Endothelial cell of umbilical vein (primary cell): Measurements from ENCODE around the gene SLC22A25. TPM values are rescaled to one million over a fixed set of nuclear protein-coding genes. Genes with fewer than 3 reads are reported as not detected.

Experiments used
- BruUV-seq: library from RNA; stranded (reverse); fragments of 400-500 nt; replicated peaks from 2 replicates; lab custom pipeline; 2021; lab: Mats Ljungman, UMichigan
- CTCF ChIA-PET: fragments of 300-600, 350-600 bp; sonication (Branson Sonifier 250); formaldehyde crosslinking; loops from one replicate; lab custom pipeline; 2021; ENCODE audit warnings: antibody characterized with exemption, inconsistent platforms; lab: Charles Lee
- POLR2A ChIA-PET: fragments of 300-600, 350-600 bp; sonication (Branson Sonifier 250); formaldehyde crosslinking; loops from one replicate; lab custom pipeline; 2021; ENCODE audit warnings: antibody characterized with exemption, inconsistent platforms; lab: Charles Lee
- DNase-seq: peaks from one replicate; pipeline ENCODE4 v3.0.0-alpha.2; 2011; ENCODE audit warnings: low read depth, low spot score
- FAIRE-seq: peaks from 2 replicates; lab custom pipeline; 2011; peaks lifted over from hg19 to GRCh38; lab: Jason Lieb, UNC
- H2AFZ ChIP-seq: 2 replicates; pipeline ENCODE4 v1.6.0; 2012; ENCODE audit warnings: low read depth, low read length, control low read depth, inconsistent platforms
- H3K27ac ChIP-seq: 2 replicates; pipeline ENCODE4 v1.5.1; 2011; ENCODE audit warnings: low read depth, mild to moderate bottlenecking, control low read depth, low read length, moderate library complexity; ENCODE audit not compliant: insufficient read depth
- H3K27me3 ChIP-seq, 2 experiments: 2 replicates each; pipeline versions ENCODE4 v1.6.0 to v1.6.1; 2011; ENCODE audit warnings: low read length in 2 of 2, mixed read lengths in 1 of 2; ENCODE audit not compliant: control insufficient read depth in 2 of 2, insufficient read depth in 2 of 2
- H3K36me3 ChIP-seq, 2 experiments: 2 replicates in 1 of 2; 3 replicates in 1 of 2; pipeline ENCODE4 v1.5.1; 2011; ENCODE audit warnings: low read length in 2 of 2, mild to moderate bottlenecking in 1 of 2, moderate library complexity in 1 of 2; ENCODE audit not compliant: control insufficient read depth in 2 of 2, insufficient read depth in 2 of 2; ENCODE audit errors: extremely low read depth in 1 of 2
- H3K4me1 ChIP-seq: 3 replicates; pipeline ENCODE4 v1.5.1; 2011; ENCODE audit warnings: mild to moderate bottlenecking, low read length; ENCODE audit not compliant: control insufficient read depth, insufficient read depth; ENCODE audit errors: extremely low read depth
- H3K4me2 ChIP-seq: 2 replicates; pipeline ENCODE4 v1.6.1; 2011; ENCODE audit warnings: low read length, control low read depth, mixed read lengths; ENCODE audit not compliant: insufficient read depth
- H3K4me3 ChIP-seq, 3 experiments: fragments of 200-600 bp in 1 of 3; sonication (generic), shearing (Covaris generic) in 1 of 3; replicated peaks in 1 of 3; 2 replicates each; pipeline ENCODE4 v1.5.1; 2011 to 2016; ENCODE audit warnings: control low read depth in 3 of 3, low read length in 3 of 3, mild to moderate bottlenecking in 2 of 3, inconsistent platforms in 1 of 3, low read depth in 1 of 3, moderate library complexity in 1 of 3; ENCODE audit not compliant: insufficient read depth in 1 of 3
- H3K79me2 ChIP-seq: 2 replicates; pipeline ENCODE4 v1.6.0; 2012; ENCODE audit warnings: low read length, inconsistent platforms; ENCODE audit not compliant: control insufficient read depth, insufficient read depth
- H3K9ac ChIP-seq: replicated peaks from 2 replicates; pipeline ENCODE3; 2011; ENCODE audit warnings: low read length, control low read depth; ENCODE audit not compliant: insufficient read depth; ENCODE audit errors: extremely low read depth
- H3K9me1 ChIP-seq: replicated peaks from 3 replicates; pipeline ENCODE4 v1.6.0; 2011; ENCODE audit warnings: mild to moderate bottlenecking, low read length; ENCODE audit not compliant: control insufficient read depth, insufficient read depth; ENCODE audit errors: extremely low read depth
- H3K9me3 ChIP-seq: replicated peaks from 2 replicates; pipeline ENCODE4 v1.5.1; 2012; ENCODE audit warnings: low read length, inconsistent platforms; ENCODE audit not compliant: control insufficient read depth, insufficient read depth
- H4K20me1 ChIP-seq: replicated peaks from 2 replicates; pipeline ENCODE3; 2011; ENCODE audit warnings: mild to moderate bottlenecking, low read length; ENCODE audit not compliant: control insufficient read depth, insufficient read depth; ENCODE audit errors: extremely low read depth
- FOS ChIP-seq: IDR thresholded peaks from 2 replicates; pipeline ENCODE4 v1.6.1; 2011; ENCODE audit warnings: mild to moderate bottlenecking, low read length, moderate library complexity, borderline replicate concordance; ENCODE audit not compliant: insufficient read depth
- GATA2 ChIP-seq: IDR thresholded peaks from 2 replicates; pipeline ENCODE4 v1.7.0; 2011; ENCODE audit warnings: low read depth, mild to moderate bottlenecking, moderate library complexity, mixed read lengths, low read length; ENCODE audit not compliant: insufficient read length, insufficient read depth
- JUN ChIP-seq: IDR thresholded peaks from 2 replicates; pipeline ENCODE4 v1.6.1; 2011; ENCODE audit warnings: borderline replicate concordance, low read depth; ENCODE audit not compliant: insufficient read length, insufficient read depth
- MYC ChIP-seq: IDR thresholded peaks from one replicate; pipeline ENCODE4 v1.6.1; 2011; ENCODE audit warnings: mild to moderate bottlenecking, low read depth, low read length
- POLR2AphosphoS5 ChIP-seq: IDR thresholded peaks from 2 replicates; pipeline ENCODE4 v1.6.1; 2012; ENCODE audit warnings: low read depth, mild to moderate bottlenecking, control low read depth, low read length, moderate library complexity; ENCODE audit not compliant: insufficient read depth
- dilution Hi-C: fragments of 300-500 bp; cut with MboI; formaldehyde crosslinking; loops from one replicate; pipeline ENCODE4 v1.15.0; 2019; ENCODE audit warnings: low sequenced_read_pairs; ENCODE audit not compliant: extremely low pct_ligation_motif_present
- intact Hi-C: fragments of 100-400 bp; cut with micrococcal nuclease; formaldehyde crosslinking; loops from one replicate; pipeline ENCODE4 v1.10.0; 2022
- polyA plus RNA-seq, 4 experiments: library from polyadenylated mRNA; depleted of rRNA in 3 of 4; stranded (reverse) in 3 of 4; unstranded in 1 of 4; fragments of >200 nt; gene quantifications; 2 replicates each; pipeline versions ENCODE4 v1.2.1 to v1.2.3, GENCODE V29; 2011 to 2012; ENCODE audit warnings: missing spikeins in 1 of 4
- total RNA-seq: library from RNA; stranded (reverse); gene quantifications from 2 replicates; pipeline ENCODE4 v1.2.3, GENCODE V29; 2021
- TF ChIP-seq, protein P1 (sequence below), 2 donors: IDR thresholded peaks; 1 replicate in 1 of 2; 2 replicates in 1 of 2; pipeline ENCODE4 v1.5.1; 2011; ENCODE audit warnings: low read length in 2 of 2, mild to moderate bottlenecking in 2 of 2, moderate library complexity in 2 of 2, control low read depth in 1 of 2, inconsistent platforms in 1 of 2, low read depth in 1 of 2; ENCODE audit not compliant: insufficient read depth in 1 of 2; ENCODE audit errors: extremely low read depth in 1 of 2
- TF ChIP-seq, protein P2 (sequence below): IDR thresholded peaks from 2 replicates; pipeline ENCODE4 v1.6.1; 2011; ENCODE audit not compliant: insufficient read depth, insufficient read length

Gene SLC22A25
- total and polyA plus RNA-seq, 2 donors (not counting 3 experiments of a cell fraction or from before 2014, with no cell fraction given): not detected

DNA sequence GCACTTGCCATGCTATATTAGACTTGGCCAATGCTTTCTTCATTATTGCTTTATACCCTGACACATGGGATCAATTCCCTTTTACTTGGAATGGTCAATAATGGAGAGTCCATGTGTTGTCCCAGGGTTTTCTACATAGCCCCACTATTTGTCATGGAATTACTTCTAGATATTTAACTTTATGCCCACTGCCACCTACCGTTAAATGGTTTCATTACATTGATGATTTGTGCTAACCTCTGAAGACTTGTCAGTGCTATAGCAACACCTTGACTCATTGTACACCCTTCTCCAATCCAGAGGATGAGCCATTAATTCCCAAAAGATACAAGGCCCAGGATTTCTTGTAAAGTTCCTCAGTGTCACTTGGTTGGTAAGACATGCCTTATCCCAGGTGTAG, 31.4 kb upstream of the SLC22A25 start:
- Histone ChIP-seq H3K4me3 (no peak overlapping the region), H3K79me2 (no peaks in the 10 kb centered on the region), H3K4me1 (no peaks in the 10 kb centered on the region), H3K27me3 (peaks cover 5 to 9% of the 10 kb centered on the region in 2 experiments), H3K4me2 (no peak overlapping the region), H3K27ac (no peak overlapping the region), H3K9ac (no peak overlapping the region), H4K20me1 (no peaks in the 10 kb centered on the region), H3K36me3 (no peaks in the 10 kb centered on the region), H3K9me3 (no peaks in the 10 kb centered on the region), H3K9me1 (no peaks in the 10 kb centered on the region), H2AFZ (no peak overlapping the region)
- CTCF ChIA-PET: interaction anchor here (2.2 kb wide), 2 partner anchors 146 to 239 kb away, joined by 8 to 10 read pairs; no protein-coding TSS in a partner anchor
- FAIRE-seq (no peak), DNase-seq (peak; percentile 4)
- dilution Hi-C loops (no loop called here), intact Hi-C loops (loop anchor here (2.0 kb wide), 1 partner anchor 240 kb away; no protein-coding TSS in a partner anchor)
- BruUV-seq: no TSS peak
- TF ChIP-seq JUN (no peak), GATA2 (no peak), FOS (no peak), MYC (no peak), POLR2AphosphoS5 (no peak)
- TF ChIP-seq, protein P1, sequence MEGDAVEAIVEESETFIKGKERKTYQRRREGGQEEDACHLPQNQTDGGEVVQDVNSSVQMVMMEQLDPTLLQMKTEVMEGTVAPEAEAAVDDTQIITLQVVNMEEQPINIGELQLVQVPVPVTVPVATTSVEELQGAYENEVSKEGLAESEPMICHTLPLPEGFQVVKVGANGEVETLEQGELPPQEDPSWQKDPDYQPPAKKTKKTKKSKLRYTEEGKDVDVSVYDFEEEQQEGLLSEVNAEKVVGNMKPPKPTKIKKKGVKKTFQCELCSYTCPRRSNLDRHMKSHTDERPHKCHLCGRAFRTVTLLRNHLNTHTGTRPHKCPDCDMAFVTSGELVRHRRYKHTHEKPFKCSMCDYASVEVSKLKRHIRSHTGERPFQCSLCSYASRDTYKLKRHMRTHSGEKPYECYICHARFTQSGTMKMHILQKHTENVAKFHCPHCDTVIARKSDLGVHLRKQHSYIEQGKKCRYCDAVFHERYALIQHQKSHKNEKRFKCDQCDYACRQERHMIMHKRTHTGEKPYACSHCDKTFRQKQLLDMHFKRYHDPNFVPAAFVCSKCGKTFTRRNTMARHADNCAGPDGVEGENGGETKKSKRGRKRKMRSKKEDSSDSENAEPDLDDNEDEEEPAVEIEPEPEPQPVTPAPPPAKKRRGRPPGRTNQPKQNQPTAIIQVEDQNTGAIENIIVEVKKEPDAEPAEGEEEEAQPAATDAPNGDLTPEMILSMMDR (IDR thresholded peaks at IDR 0.05; ENCODE audit: extremely low read depth in 1 of 2, insufficient read depth in 1 of 2, low read depth in 1 of 2, low read length in 2 of 2): no peak
- TF ChIP-seq, protein P2, sequence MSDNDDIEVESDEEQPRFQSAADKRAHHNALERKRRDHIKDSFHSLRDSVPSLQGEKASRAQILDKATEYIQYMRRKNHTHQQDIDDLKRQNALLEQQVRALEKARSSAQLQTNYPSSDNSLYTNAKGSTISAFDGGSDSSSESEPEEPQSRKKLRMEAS: no peak
- POLR2A ChIA-PET: no interaction called here
